ENCODE results near the gene DOCK9.

DOCK9 gene

GRCh38 chr13:98834254-98834960, 143.5 kb downstream of the DOCK9 start:
- no peak for DNase-seq (ENCODE audit: low read depth)
- no peak overlapping the region for H3K4me3 ChIP-seq (ENCODE audit: low read depth, low read length)
- in situ Hi-C loops (cut with HindIII; ENCODE audit: low sequenced_read_pairs), result no loop called here
- no peak for TF ChIP-seq CTCF (IDR thresholded peaks at IDR 0.05; ENCODE audit: low read depth, low read length, missing control alignments)

GRCh38 chr13:98831236-98831635, 146.6 kb downstream of the DOCK9 start:
- TF ChIP-seq CTCF (IDR thresholded peaks at IDR 0.05; ENCODE audit: low read depth, low read length, missing control alignments), result no peak
- in situ Hi-C loops (cut with HindIII; ENCODE audit: low sequenced_read_pairs), result no loop called here
- no peak for DNase-seq (ENCODE audit: low read depth)
- H3K4me3 ChIP-seq (ENCODE audit: low read depth, low read length), result no peak overlapping the region

GRCh38 chr13:98829541-98829940, 148.3 kb downstream of the DOCK9 start:
- in situ Hi-C loops (cut with HindIII; ENCODE audit: low sequenced_read_pairs), result no loop called here
- no peak for TF ChIP-seq CTCF (IDR thresholded peaks at IDR 0.05; ENCODE audit: low read depth, low read length, missing control alignments)
- no peak for DNase-seq (ENCODE audit: low read depth)
- no peak overlapping the region for H3K4me3 ChIP-seq (ENCODE audit: low read depth, low read length)

GRCh38 chr13:98828614-98829013, 149.2 kb downstream of the DOCK9 start:
- in situ Hi-C loops (cut with HindIII; ENCODE audit: low sequenced_read_pairs), result no loop called here
- no peak for TF ChIP-seq CTCF (IDR thresholded peaks at IDR 0.05; ENCODE audit: low read depth, low read length, missing control alignments)
- no peak overlapping the region for H3K4me3 ChIP-seq (ENCODE audit: low read depth, low read length)
- DNase-seq (ENCODE audit: low read depth), result no peak

GRCh38 chr13:98827449-98827848, 150.4 kb downstream of the DOCK9 start:
- peak; percentile 11 for TF ChIP-seq CTCF (IDR thresholded peaks at IDR 0.05; ENCODE audit: low read depth, low read length, missing control alignments)
- H3K4me3 ChIP-seq (ENCODE audit: low read depth, low read length), result no peak overlapping the region
- no peak for DNase-seq (ENCODE audit: low read depth)
- in situ Hi-C loops (cut with HindIII; ENCODE audit: low sequenced_read_pairs), result no loop called here

GRCh38 chr13:98826146-98826545, 151.7 kb downstream of the DOCK9 start:
- H3K4me3 ChIP-seq (ENCODE audit: low read depth, low read length), result no peak overlapping the region
- TF ChIP-seq CTCF (IDR thresholded peaks at IDR 0.05; ENCODE audit: low read depth, low read length, missing control alignments), result no peak
- no peak for DNase-seq (ENCODE audit: low read depth)
- in situ Hi-C loops (cut with HindIII; ENCODE audit: low sequenced_read_pairs), result no loop called here

Data from astrocyte of the cerebellum (primary cell).